GM23248 (cell line): ENCODE data around the gene NKRF. TPM values are rescaled to one million over a fixed set of nuclear protein-coding genes. Genes with fewer than 3 reads are reported as not detected.
A peak's percentile ranks its signal among the peaks of the same experiment; 100 is the strongest.

Experiments used
- DNase-seq: peaks from one replicate; pipeline ENCODE4 v3.0.0-alpha.2; 2015
- H2AFZ ChIP-seq: fragments of 200-600 bp; sonication (generic); 2 replicates; pipeline ENCODE4 v1.6.1; 2016; ENCODE audit warnings: antibody characterized with exemption
- H3F3A ChIP-seq: fragments of 200-600 bp; sonication (generic); 2 replicates; pipeline ENCODE4 v1.6.1; 2016; ENCODE audit warnings: mild to moderate bottlenecking, antibody characterized with exemption, mixed run types; ENCODE audit not compliant: insufficient read depth
- H3K27ac ChIP-seq: fragments of 200-600 bp; sonication (generic); 2 replicates; pipeline ENCODE4 v1.5.1; 2016; ENCODE audit warnings: mild to moderate bottlenecking
- H3K27me3 ChIP-seq: fragments of 200-600 bp; sonication (generic); replicated peaks from 2 replicates; pipeline ENCODE4 v1.6.1; 2016; ENCODE audit warnings: mild to moderate bottlenecking; ENCODE audit not compliant: insufficient read depth
- H3K36me3 ChIP-seq: fragments of 200-600 bp; sonication (generic); 2 replicates; pipeline ENCODE4 v1.6.1; 2016; ENCODE audit warnings: low read depth, mild to moderate bottlenecking
- H3K4me1 ChIP-seq: fragments of 200-600 bp; sonication (generic); 2 replicates; pipeline ENCODE4 v1.6.1; 2016; ENCODE audit warnings: mild to moderate bottlenecking; ENCODE audit not compliant: insufficient read depth
- H3K4me2 ChIP-seq: fragments of 200-600 bp; sonication (generic); one replicate; pipeline ENCODE4 v1.6.1; 2016; ENCODE audit warnings: mild to moderate bottlenecking; ENCODE audit not compliant: unreplicated experiment
- H3K4me3 ChIP-seq: fragments of 200-600 bp; sonication (generic); 2 replicates; pipeline ENCODE4 v1.5.1; 2016; ENCODE audit warnings: mild to moderate bottlenecking
- H3K79me2 ChIP-seq: fragments of 200-600 bp; sonication (generic); 2 replicates; pipeline ENCODE4 v1.6.1; 2016; ENCODE audit warnings: mild to moderate bottlenecking; ENCODE audit not compliant: insufficient read depth
- H3K9ac ChIP-seq: fragments of 200-600 bp; sonication (generic); 2 replicates; pipeline ENCODE4 v1.6.1; 2016; ENCODE audit warnings: mild to moderate bottlenecking
- H3K9me2 ChIP-seq: fragments of 200-600 bp; sonication (generic); 2 replicates; pipeline ENCODE4 v1.6.1; 2016; ENCODE audit warnings: mixed run types, mild to moderate bottlenecking, moderate library complexity; ENCODE audit not compliant: insufficient read depth
- H3K9me3 ChIP-seq: fragments of 200-600 bp; sonication (generic); one replicate; pipeline ENCODE4 v1.6.1; 2017; ENCODE audit warnings: low read depth
- H4K20me1 ChIP-seq: fragments of 200-600 bp; sonication (generic); 2 replicates; pipeline ENCODE4 v1.6.0; 2016; ENCODE audit not compliant: insufficient read depth
- EZH2 ChIP-seq: fragments of 200-600 bp; sonication (generic); IDR thresholded peaks from 2 replicates; pipeline ENCODE4 v1.6.1; 2018; ENCODE audit warnings: antibody characterized with exemption, mild to moderate bottlenecking; ENCODE audit not compliant: insufficient read depth, poor library complexity, severe bottlenecking
- EZH2phosphoT487 ChIP-seq: fragments of 200-600 bp; sonication (generic); IDR thresholded peaks from 2 replicates; pipeline ENCODE4 v1.6.1; 2018; ENCODE audit warnings: antibody characterized with exemption, moderate library complexity, mild to moderate bottlenecking, low read depth; ENCODE audit not compliant: insufficient read depth
- WGBS, 2 experiments: methylation state at CpG; one replicate each; pipeline ENCODE4 v1.1.6; 2015 to 2017; ENCODE audit warnings: low lambda C conversion rate in 2 of 2, low coverage in 1 of 2; ENCODE audit errors: missing lambda C conversion rate in 2 of 2; 5-methylcytosine and 5-hydroxymethylcytosine counted together
- in situ Hi-C: fragments of 300-500 bp; cut with MboI; formaldehyde crosslinking; loops from 2 replicates; pipeline ENCODE4 v1.15.0; 2020
- polyA plus RNA-seq: library from polyadenylated mRNA; unstranded; fragments of >200 nt; fragmentation: Nextera tagmentation; extraction: Ambion mirVana; gene quantifications from 2 replicates; pipeline ENCODE4 v1.2.1, GENCODE V29; 2016
- total RNA-seq: library from RNA; depleted of rRNA; stranded (reverse); fragments of >200 nt; shearing (Covaris generic); gene quantifications from 2 replicates; pipeline ENCODE4 v1.2.3, GENCODE V29; 2014

Gene NKRF
- total and polyA plus RNA-seq, 2 experiments from 2014 or later = 3.3 to 3.8 TPM

- Histone ChIP-seq H3K79me2 (peaks cover 37% of the 10 kb centered on the region), H3K9ac (peak overlapping the region; percentile 88), H3F3A (peaks cover 10% of the 10 kb centered on the region; the same call in 1 of the 2 replicates), H4K20me1 (no peaks in the 10 kb centered on the region), H3K9me3 (no peaks in the 10 kb centered on the region), H3K36me3 (no peaks in the 10 kb centered on the region), H3K4me3 (peak overlapping the region; percentile 74), H3K27me3 (no peaks in the 10 kb centered on the region), H3K9me2 (no peaks in the 10 kb centered on the region), H2AFZ (peak overlapping the region; percentile 98), H3K4me2 (peak overlapping the region; percentile 98), H3K4me1 (0 out of 2 replicates have a peak, but pooled peaks cover 6% of the 10 kb centered on the region), H3K27ac (peak overlapping the region; percentile 96)
- WGBS, 2 experiments = 1 to 2% methylated on average over 7 of the region's 7 CpGs
- in situ Hi-C loops = loop anchor here (10.0 kb wide), 1 partner anchor 128 kb away; no protein-coding TSS in a partner anchor
- TF ChIP-seq EZH2 (no peak), EZH2phosphoT487 (no peak)
- DNase-seq = peak; percentile 17
These were observed 780 bp upstream of the NKRF start for GRCh38 chrX:119607018-119607389.

GRCh38 chrX:119605464-119606279 lies 552 bp downstream of the NKRF start:
- Histone ChIP-seq H3K4me3 (peak overlapping the region; percentile 74), H4K20me1 (no peaks in the 10 kb centered on the region), H3K4me2 (peak overlapping the region; percentile 81), H3K36me3 (no peaks in the 10 kb centered on the region), H3K9me2 (no peaks in the 10 kb centered on the region), H3K9me3 (no peaks in the 10 kb centered on the region), H3K27ac (peak overlapping the region; percentile 96), H2AFZ (peak overlapping the region; percentile 98), H3K27me3 (no peaks in the 10 kb centered on the region), H3K9ac (peak overlapping the region; percentile 88), H3F3A (peaks cover 10% of the 10 kb centered on the region; the same call in 1 of the 2 replicates), H3K79me2 (peaks cover 50% of the 10 kb centered on the region), H3K4me1 (0 out of 2 replicates have a peak, but pooled peaks cover 6% of the 10 kb centered on the region)
- in situ Hi-C loops = loop anchor here (10.0 kb wide), 1 partner anchor 129 kb away; no protein-coding TSS in a partner anchor
- DNase-seq = peak; percentile 46
- TF ChIP-seq EZH2phosphoT487 = no peak
- TF ChIP-seq EZH2 = no peak
- WGBS, 2 experiments = 0 to 4% methylated on average over 10 to 49 of the region's 68 CpGs

- DNase-seq = peak; percentile 30
- 0 out of 2 replicates have a peak, but pooled peaks cover 6% of the 10 kb centered on the region for H3K4me1 ChIP-seq
- peak overlapping the region; percentile 56 for H2AFZ ChIP-seq
- H3K27me3 ChIP-seq = no peaks in the 10 kb centered on the region
- H3K4me2 ChIP-seq = peak overlapping the region; percentile 81
- H3K9ac ChIP-seq = peak overlapping the region; percentile 88
- in situ Hi-C loops = loop anchor here (10.0 kb wide), 1 partner anchor 130 kb away; no protein-coding TSS in a partner anchor
- H3K27ac ChIP-seq = no peak overlapping the region
- no peaks in the 10 kb centered on the region for H3K9me3 ChIP-seq
- peaks cover 10% of the 10 kb centered on the region; the same call in 1 of the 2 replicates for H3F3A ChIP-seq
- H3K36me3 ChIP-seq = no peaks in the 10 kb centered on the region
- peaks cover 58% of the 10 kb centered on the region for H3K79me2 ChIP-seq
- WGBS, 2 experiments = 8 to 13% methylated on average over 10 to 17 of the region's 17 CpGs
- H3K9me2 ChIP-seq = no peaks in the 10 kb centered on the region
- H3K4me3 ChIP-seq = peak overlapping the region; percentile 74
- TF ChIP-seq EZH2 (no peak), EZH2phosphoT487 (no peak)
- H4K20me1 ChIP-seq = no peaks in the 10 kb centered on the region
These were observed 1.3 kb downstream of the NKRF start for GRCh38 chrX:119604766-119605463.

GRCh38 chrX:119602701-119603255 lies 3.4 kb downstream of the NKRF start:
- Histone ChIP-seq H3K36me3 (no peaks in the 10 kb centered on the region), H3K4me2 (no peak overlapping the region), H3K27ac (no peak overlapping the region), H3K9me2 (no peaks in the 10 kb centered on the region), H3K27me3 (no peaks in the 10 kb centered on the region), H3K4me3 (no peak overlapping the region), H3K79me2 (peaks cover 74% of the 10 kb centered on the region), H3K4me1 (0 out of 2 replicates have a peak, but pooled peaks cover 6% of the 10 kb centered on the region), H3K9ac (no peak overlapping the region), H4K20me1 (no peaks in the 10 kb centered on the region), H3K9me3 (no peaks in the 10 kb centered on the region), H2AFZ (no peak overlapping the region), H3F3A (peaks cover 10% of the 10 kb centered on the region; the same call in 1 of the 2 replicates)
- TF ChIP-seq EZH2 (no peak), EZH2phosphoT487 (no peak)
- 86 to 98% methylated on average over 5 to 9 of the region's 9 CpGs for WGBS, 2 experiments
- DNase-seq = no peak
- in situ Hi-C loops = loop anchor here (10.0 kb wide), 1 partner anchor 132 kb away; no protein-coding TSS in a partner anchor
